Stomach (tissue), 4 donors: ENCODE measurements around the gene TAGLN2.

Experiments used
- CTCF ChIP-seq, 7 experiments: fragments of 450-650 bp in 4 of 7; fragments of 200-600 bp in 3 of 7; sonication (generic) in 3 of 7; IDR thresholded peaks; one replicate each; pipeline ENCODE4 v1.5.1; 2016 to 2019; ENCODE audit warnings: antibody characterized with exemption in 7 of 7, control low read depth in 2 of 7, mild to moderate bottlenecking in 1 of 7
- EP300 ChIP-seq: sonication (generic); formaldehyde crosslinking; IDR thresholded peaks from one replicate; pipeline ENCODE4 v1.6.1; 2017; ENCODE audit warnings: antibody characterized with exemption
- POLR2A ChIP-seq, 4 donors: fragments of 450-650 bp; IDR thresholded peaks; one replicate each; pipeline ENCODE4 v1.6.1; 2016; ENCODE audit warnings: antibody characterized with exemption in 4 of 4, control low read depth in 2 of 4, mild to moderate bottlenecking in 1 of 4, moderate library complexity in 1 of 4
- POLR2AphosphoS5 ChIP-seq, 3 donors: sonication (generic); formaldehyde crosslinking; IDR thresholded peaks; one replicate each; pipeline ENCODE4 v1.6.1; 2016; ENCODE audit warnings: antibody characterized with exemption in 3 of 3

- TF ChIP-seq EP300 (no peak), CTCF (IDR thresholded peaks at IDR 0.05) (no peak), POLR2A (IDR thresholded peaks at IDR 0.05) (no peak), POLR2AphosphoS5 (IDR thresholded peaks at IDR 0.05) (no peak)
Observed at GRCh38 chr1:159870704-159871103, 54.6 kb downstream of the TAGLN2 start.
